GM06990 (cell line): ENCODE measurements around the gene USP53.

Experiments
- DNase-seq: peaks from one replicate; pipeline ENCODE4 v3.0.0-alpha.2; 2011; ENCODE audit not compliant: insufficient read length; ENCODE audit errors: extremely low read depth
- H3K27me3 ChIP-seq: replicated peaks from 2 replicates; pipeline ENCODE4 v1.6.0; 2011; ENCODE audit warnings: low read length; ENCODE audit not compliant: control insufficient read depth, insufficient read depth
- H3K36me3 ChIP-seq: 2 replicates; pipeline ENCODE4 v1.5.1; 2011; ENCODE audit warnings: low read length; ENCODE audit not compliant: control insufficient read depth, insufficient read depth
- H3K4me3 ChIP-seq: replicated peaks from 2 replicates; pipeline ENCODE4 v1.5.1; 2011; ENCODE audit warnings: low read depth, mild to moderate bottlenecking, control low read depth, low read length
- CTCF ChIP-seq: IDR thresholded peaks from 2 replicates; pipeline ENCODE4 v1.5.1; 2011; ENCODE audit warnings: low read length, control low read depth, mild to moderate bottlenecking, inconsistent platforms; ENCODE audit not compliant: insufficient read depth, poor library complexity, severe bottlenecking

The USP53 gene

DNA sequence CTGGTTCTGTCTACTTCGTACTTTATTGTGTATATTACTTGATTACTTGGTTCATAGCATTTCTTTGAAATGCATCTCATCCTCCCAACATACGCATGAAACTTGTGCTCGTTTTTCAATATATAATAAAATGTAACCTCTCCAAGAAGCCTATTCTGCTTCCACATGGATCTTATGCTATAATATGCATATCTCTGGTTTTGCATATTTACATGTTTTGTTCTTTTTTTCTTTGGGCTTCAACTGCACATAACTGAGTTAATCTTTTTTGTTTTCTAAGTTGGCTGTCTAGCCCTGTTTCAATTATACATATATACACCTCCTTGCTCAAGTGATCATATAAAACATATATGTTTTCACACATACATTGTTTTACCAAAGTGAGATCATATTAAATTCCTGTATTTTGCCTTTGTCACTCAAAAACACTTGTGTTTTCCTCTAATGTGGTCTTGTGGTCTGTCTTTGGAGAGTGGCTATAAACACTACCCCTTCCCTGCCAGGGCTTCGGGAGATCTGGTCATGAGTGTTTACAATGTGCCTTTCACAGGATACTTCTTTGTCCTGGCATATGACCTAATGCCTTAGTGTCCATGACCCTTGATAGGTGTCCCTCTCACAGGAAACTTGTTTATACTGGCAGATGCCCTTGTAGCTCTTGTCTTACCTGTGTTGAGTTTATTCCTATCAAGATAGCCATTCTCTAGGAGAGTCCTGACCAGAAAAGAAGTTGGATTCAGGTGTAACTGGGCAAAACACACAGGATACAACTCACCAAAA, 17.6 kb downstream of the USP53 start:
- no peak for DNase-seq
- H3K36me3 ChIP-seq = no peaks in the 10 kb centered on the region
- no peaks in the 10 kb centered on the region for H3K27me3 ChIP-seq
- no peak overlapping the region for H3K4me3 ChIP-seq
- no peak for TF ChIP-seq CTCF

DNA sequence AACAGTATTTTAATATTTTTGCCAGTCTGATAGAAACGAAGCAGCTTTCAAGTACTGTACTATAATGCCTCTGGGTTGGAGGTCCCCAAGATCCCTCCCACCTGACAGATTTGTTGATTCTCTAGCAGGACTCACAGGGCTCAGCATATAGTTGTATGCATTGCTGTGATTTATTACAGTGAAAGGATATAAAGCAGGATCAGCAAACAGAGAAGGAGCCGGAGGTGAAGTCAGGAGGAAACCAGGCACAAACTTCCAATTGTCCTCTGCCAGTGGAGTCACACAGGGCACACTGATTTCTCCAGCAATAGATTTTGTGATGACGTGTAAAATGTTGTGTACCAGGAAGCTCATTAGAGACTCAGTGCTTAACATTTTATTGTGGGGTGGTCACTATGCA, 19.0 kb downstream of the USP53 start:
- Histone ChIP-seq H3K36me3 (no peaks in the 10 kb centered on the region), H3K4me3 (no peak overlapping the region), H3K27me3 (no peaks in the 10 kb centered on the region)
- no peak for DNase-seq
- no peak for TF ChIP-seq CTCF

GRCh38 chr4:119232286-119232685, 19.8 kb downstream of the USP53 start:
- H3K4me3 ChIP-seq = no peak overlapping the region
- TF ChIP-seq CTCF = no peak
- no peaks in the 10 kb centered on the region for H3K36me3 ChIP-seq
- DNase-seq = no peak
- H3K27me3 ChIP-seq = no peaks in the 10 kb centered on the region

GRCh38 chr4:119233191-119233590, 20.7 kb downstream of the USP53 start:
- TF ChIP-seq CTCF = no peak

DNA sequence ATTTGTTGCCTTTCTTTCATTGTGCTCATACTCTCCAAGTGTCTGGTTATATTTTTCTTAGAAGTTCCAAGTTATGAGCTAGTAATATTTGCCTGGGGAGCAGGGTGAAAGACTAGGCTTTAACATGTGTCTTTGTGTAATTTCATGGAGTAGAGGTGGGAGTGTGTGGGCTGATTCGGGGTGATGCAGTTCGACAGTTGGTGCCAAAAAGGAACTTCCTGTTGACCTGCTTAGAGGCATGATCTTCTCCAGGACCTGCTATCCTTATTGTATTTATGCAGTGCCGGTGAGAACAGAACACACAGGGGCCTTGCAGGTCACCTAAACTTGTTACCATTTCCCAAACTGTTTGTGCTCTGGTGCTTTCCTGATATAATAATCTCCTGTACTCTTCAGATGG, 21.2 kb downstream of the USP53 start:
- DNase-seq = no peak
- Histone ChIP-seq H3K4me3 (no peak overlapping the region), H3K36me3 (no peaks in the 10 kb centered on the region), H3K27me3 (no peaks in the 10 kb centered on the region)
- TF ChIP-seq CTCF = no peak

More at GRCh38 chr4:119233191-119233590, 20.7 kb downstream of the USP53 start:
- Histone ChIP-seq H3K4me3 (no peak overlapping the region), H3K27me3 (no peaks in the 10 kb centered on the region), H3K36me3 (no peaks in the 10 kb centered on the region)
- DNase-seq = no peak
